HepG2 (cell line): ENCODE results near the gene TEX19. TPM values are rescaled to one million over a fixed set of nuclear protein-coding genes. Genes with fewer than 3 reads are reported as not detected.

Source experiments
- ATAC-seq: fragments of 200-7000 bp; cut with Tn5 transposase; 3 replicates; pipeline ENCODE4 v1.9.1; 2020; ENCODE audit warnings: mild to moderate bottlenecking, moderate library complexity
- BruUV-seq: library from RNA; stranded (reverse); fragments of 400-500 nt; replicated peaks from 2 replicates; lab custom pipeline; 2021; lab: Mats Ljungman, UMichigan
- CTCF ChIA-PET: fragments of 300-600 bp; formaldehyde crosslinking; extraction: SDS; loops from one replicate; lab custom pipeline; 2021; ENCODE audit warnings: low total read pairs, inconsistent platforms, low intra/inter-chr PET ratio; lab: Yijun Ruan, JAX
- POLR2A ChIA-PET: fragments of 350-600 bp; sonication (Branson Sonifier 250); formaldehyde crosslinking; loops from one replicate; lab custom pipeline; 2020; ENCODE audit warnings: antibody characterized with exemption, inconsistent platforms; lab: Yijun Ruan, JAX
- DNase-seq: peaks from one replicate; pipeline ENCODE4 v3.0.0-alpha.2; 2015; ENCODE audit warnings: low spot score
- FAIRE-seq: peaks from 3 replicates; lab custom pipeline; 2011; peaks lifted over from hg19 to GRCh38; lab: Jason Lieb, UNC
- H2AFZ ChIP-seq: one replicate; pipeline ENCODE4 v1.6.1; 2011; ENCODE audit warnings: low read length, inconsistent platforms
- H3K27ac ChIP-seq: fragments of 300-600 bp; 3 replicates; pipeline ENCODE4 v1.8.0; 2011; ENCODE audit warnings: mixed run types, mild to moderate bottlenecking, mixed read lengths, low read length, inconsistent platforms; ENCODE audit not compliant: insufficient read depth; ENCODE audit errors: extremely low read length
- H3K27me3 ChIP-seq, 2 experiments: fragments of 200-600 bp in 1 of 2; 2 replicates in 1 of 2; 3 replicates in 1 of 2; pipeline versions ENCODE4 v1.6.0 to v1.8.0; 2011; ENCODE audit warnings: low read length in 2 of 2, mild to moderate bottlenecking in 2 of 2, moderate library complexity in 2 of 2, inconsistent platforms in 1 of 2; ENCODE audit not compliant: insufficient read depth in 2 of 2, control insufficient read depth in 1 of 2
- H3K36me3 ChIP-seq, 2 experiments: fragments of 200-600 bp in 1 of 2; replicated peaks in 1 of 2; 2 replicates in 1 of 2; 3 replicates in 1 of 2; pipeline versions ENCODE4 v1.5.1 to v1.8.0; 2011; ENCODE audit warnings: low read length in 2 of 2, inconsistent platforms in 1 of 2; ENCODE audit not compliant: insufficient read depth in 2 of 2, control insufficient read depth in 1 of 2
- H3K4me1 ChIP-seq: 2 replicates; pipeline ENCODE4 v1.5.1; 2012; ENCODE audit warnings: low read length, inconsistent platforms; ENCODE audit not compliant: insufficient read depth
- H3K4me2 ChIP-seq: 2 replicates; pipeline ENCODE4 v1.6.0; 2011; ENCODE audit warnings: low read depth, low read length, inconsistent platforms
- H3K4me3 ChIP-seq, 3 experiments: fragments of 200-600 bp in 1 of 3; sonication (generic), shearing (Covaris generic) in 1 of 3; replicated peaks in 1 of 3; 2 replicates each; pipeline ENCODE4 v1.5.1; 2011 to 2016; ENCODE audit warnings: low read length in 3 of 3, inconsistent platforms in 2 of 3, low read depth in 2 of 3, mild to moderate bottlenecking in 2 of 3, control low read depth in 1 of 3, mixed read lengths in 1 of 3; ENCODE audit not compliant: insufficient read depth in 1 of 3
- H3K79me2 ChIP-seq: one replicate; pipeline ENCODE4 v1.6.1; 2011; ENCODE audit warnings: low read length, inconsistent platforms; ENCODE audit not compliant: insufficient read depth
- H3K9ac ChIP-seq: 2 replicates; pipeline ENCODE4 v1.6.0; 2011; ENCODE audit warnings: mild to moderate bottlenecking, low read depth, low read length, inconsistent platforms; ENCODE audit not compliant: insufficient read depth
- H3K9me3 ChIP-seq: 2 replicates; pipeline ENCODE4 v1.5.1; 2012; ENCODE audit warnings: mild to moderate bottlenecking, low read length
- H4K20me1 ChIP-seq: 2 replicates; pipeline ENCODE4 v1.6.0; 2011; ENCODE audit warnings: inconsistent platforms, mild to moderate bottlenecking, low read length, moderate library complexity; ENCODE audit not compliant: insufficient read depth
- ZNF225 ChIP-seq: sonication (generic); formaldehyde crosslinking; IDR thresholded peaks from 2 replicates; pipeline ENCODE4 v1.4.0; 2020; ENCODE audit warnings: mild to moderate bottlenecking, missing genetic modification reagents
- WGBS: methylation state at CpG from one replicate; pipeline ENCODE4 v1.1.6; 2017; ENCODE audit warnings: low lambda C conversion rate; 5-methylcytosine and 5-hydroxymethylcytosine counted together
- in situ Hi-C: cut with HindIII; loops from 2 replicates; pipeline ENCODE4 v1.10.0; 2017; ENCODE audit warnings: low pct_unique_long_range_greater_than_20kb; ENCODE audit not compliant: extremely low pct_ligation_motif_present
- intact Hi-C: fragments of 100-400 bp; cut with micrococcal nuclease; formaldehyde crosslinking; loops from one replicate; pipeline ENCODE4 v1.10.0; 2022; ENCODE audit not compliant: unreplicated experiment
- polyA plus RNA-seq, 8 experiments: library from polyadenylated mRNA; depleted of rRNA in 3 of 8; stranded (reverse) in 7 of 8; unstranded in 1 of 8; fragments of >200 nt; fragmentation: Illumina TruSeq in 4 of 8; extraction: Trizol in 4 of 8; gene quantifications; 2 replicates each; pipeline versions ENCODE4 v1.2.1 to v1.2.3, GENCODE V29; 2011 to 2016; ENCODE audit warnings: low read depth in 4 of 8, missing spikeins in 1 of 8, mixed read lengths in 1 of 8; ENCODE audit not compliant: insufficient read depth in 1 of 8
- total RNA-seq, 5 experiments: library from RNA; depleted of rRNA; stranded (reverse); fragments of >200 nt; fragmentation: Illumina TruSeq; extraction: Trizol; gene quantifications; 2 replicates each; pipeline ENCODE4 v1.2.3, GENCODE V29; 2016; ENCODE audit warnings: low read depth in 1 of 5
- TF ChIP-seq, protein P1 (sequence below): sonication (generic); formaldehyde crosslinking; IDR thresholded peaks from one replicate; pipeline ENCODE4 v1.5.1; 2020; ENCODE audit warnings: mild to moderate bottlenecking, missing genetic modification reagents; ENCODE audit errors: not compliant biosample characterization

The TEX19 gene
- total and polyA plus RNA-seq, 2 of the 13 experiments (the other 11 are each of a cell fraction or from before 2014, with no cell fraction given) = 1.3 to 6.0 TPM

GRCh38 chr17:82361885-82362633, 3.0 kb downstream of the TEX19 start:
- no peak overlapping the region for H3K9ac ChIP-seq
- TF ChIP-seq, protein P1, sequence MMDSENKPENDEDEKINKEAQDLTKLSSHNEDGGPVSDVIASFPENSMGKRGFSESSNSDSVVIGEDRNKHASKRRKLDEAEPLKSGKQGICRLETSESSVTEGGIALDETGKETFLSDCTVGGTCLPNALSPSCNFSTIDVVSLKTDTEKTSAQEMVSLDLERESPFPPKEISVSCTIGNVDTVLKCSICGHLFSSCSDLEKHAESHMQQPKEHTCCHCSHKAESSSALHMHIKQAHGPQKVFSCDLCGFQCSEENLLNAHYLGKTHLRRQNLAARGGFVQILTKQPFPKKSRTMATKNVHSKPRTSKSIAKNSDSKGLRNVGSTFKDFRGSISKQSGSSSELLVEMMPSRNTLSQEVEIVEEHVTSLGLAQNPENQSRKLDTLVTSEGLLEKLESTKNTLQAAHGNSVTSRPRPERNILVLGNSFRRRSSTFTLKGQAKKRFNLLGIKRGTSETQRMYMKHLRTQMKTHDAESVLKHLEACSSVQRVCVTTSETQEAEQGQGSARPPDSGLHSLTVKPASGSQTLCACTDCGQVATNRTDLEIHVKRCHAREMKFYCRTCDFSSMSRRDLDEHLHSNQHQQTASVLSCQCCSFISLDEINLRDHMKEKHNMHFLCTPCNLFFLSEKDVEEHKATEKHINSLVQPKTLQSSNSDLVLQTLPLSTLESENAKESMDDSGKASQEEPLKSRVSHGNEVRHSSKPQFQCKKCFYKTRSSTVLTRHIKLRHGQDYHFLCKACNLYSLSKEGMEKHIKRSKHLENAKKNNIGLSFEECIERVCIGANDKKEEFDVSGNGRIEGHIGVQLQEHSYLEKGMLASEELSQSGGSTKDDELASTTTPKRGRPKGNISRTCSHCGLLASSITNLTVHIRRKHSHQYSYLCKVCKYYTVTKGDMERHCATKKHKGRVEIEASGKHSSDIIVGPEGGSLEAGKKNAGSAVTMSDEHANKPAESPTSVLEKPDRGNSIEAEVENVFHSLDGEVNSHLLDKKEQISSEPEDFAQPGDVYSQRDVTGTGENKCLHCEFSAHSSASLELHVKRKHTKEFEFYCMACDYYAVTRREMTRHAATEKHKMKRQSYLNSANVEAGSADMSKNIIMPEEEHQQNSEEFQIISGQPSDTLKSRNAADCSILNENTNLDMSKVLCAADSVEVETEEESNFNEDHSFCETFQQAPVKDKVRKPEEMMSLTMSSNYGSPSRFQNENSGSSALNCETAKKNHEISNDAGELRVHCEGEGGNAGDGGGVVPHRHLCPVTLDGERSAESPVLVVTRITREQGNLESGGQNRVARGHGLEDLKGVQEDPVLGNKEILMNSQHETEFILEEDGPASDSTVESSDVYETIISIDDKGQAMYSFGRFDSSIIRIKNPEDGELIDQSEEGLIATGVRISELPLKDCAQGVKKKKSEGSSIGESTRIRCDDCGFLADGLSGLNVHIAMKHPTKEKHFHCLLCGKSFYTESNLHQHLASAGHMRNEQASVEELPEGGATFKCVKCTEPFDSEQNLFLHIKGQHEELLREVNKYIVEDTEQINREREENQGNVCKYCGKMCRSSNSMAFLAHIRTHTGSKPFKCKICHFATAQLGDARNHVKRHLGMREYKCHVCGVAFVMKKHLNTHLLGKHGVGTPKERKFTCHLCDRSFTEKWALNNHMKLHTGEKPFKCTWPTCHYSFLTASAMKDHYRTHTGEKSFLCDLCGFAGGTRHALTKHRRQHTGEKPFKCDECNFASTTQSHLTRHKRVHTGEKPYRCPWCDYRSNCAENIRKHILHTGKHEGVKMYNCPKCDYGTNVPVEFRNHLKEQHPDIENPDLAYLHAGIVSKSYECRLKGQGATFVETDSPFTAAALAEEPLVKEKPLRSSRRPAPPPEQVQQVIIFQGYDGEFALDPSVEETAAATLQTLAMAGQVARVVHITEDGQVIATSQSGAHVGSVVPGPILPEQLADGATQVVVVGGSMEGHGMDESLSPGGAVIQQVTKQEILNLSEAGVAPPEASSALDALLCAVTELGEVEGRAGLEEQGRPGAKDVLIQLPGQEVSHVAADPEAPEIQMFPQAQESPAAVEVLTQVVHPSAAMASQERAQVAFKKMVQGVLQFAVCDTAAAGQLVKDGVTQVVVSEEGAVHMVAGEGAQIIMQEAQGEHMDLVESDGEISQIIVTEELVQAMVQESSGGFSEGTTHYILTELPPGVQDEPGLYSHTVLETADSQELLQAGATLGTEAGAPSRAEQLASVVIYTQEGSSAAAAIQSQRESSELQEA (CRISPR knock-in tag) = peak; percentile 62
- no peak for TF ChIP-seq ZNF225 (CRISPR knock-in tag)
- H3K4me1 ChIP-seq = peaks cover 51% of the 10 kb centered on the region
- no peak for DNase-seq
- no peaks in the 10 kb centered on the region for H3K79me2 ChIP-seq
- H4K20me1 ChIP-seq = no peaks in the 10 kb centered on the region
- in situ Hi-C loops = no loop called here
- no TSS peak for BruUV-seq
- no peaks in the 10 kb centered on the region for H3K36me3 ChIP-seq
- H3K27ac ChIP-seq = no peak overlapping the region
- no peaks in the 10 kb centered on the region for H3K9me3 ChIP-seq
- ChIA-PET CTCF (no interaction called here), POLR2A (interaction anchor here (1.1 to 1.6 kb wide), 2 partner anchors 8 to 14 kb away, joined by 3 to 8 read pairs; no protein-coding TSS in a partner anchor)
- H2AFZ ChIP-seq = no peak overlapping the region
- H3K4me3 ChIP-seq = no peak overlapping the region
- 78% methylated on average over 6 of the region's 6 CpGs for WGBS
- no peaks in the 10 kb centered on the region for H3K27me3 ChIP-seq
- intact Hi-C loops = no loop called here
- FAIRE-seq = no peak
- H3K4me2 ChIP-seq = no peak overlapping the region
- ATAC-seq = peak; percentile 12; the same call in 2 of the 3 replicates
